ENCODE results near the gene CCP110. TPM values are rescaled to one million over a fixed set of nuclear protein-coding genes. Genes with fewer than 3 reads are reported as not detected.

CCP110 gene
- total RNA-seq, 4 donors from 2014 or later: 6.4 to 13.7 (median 7.4) TPM

GRCh38 chr16:19598805-19599510 is 75.2 kb downstream of the CCP110 start:
- Histone ChIP-seq H3K27ac (no peak overlapping the region), H3K36me3 (peaks cover 0 to 68% (median 0%) of the 10 kb centered on the region in 3 donors), H3K9me3 (no peaks in the 10 kb centered on the region), H3K4me1 (peaks cover 16 to 40% (median 21%) of the 10 kb centered on the region in 3 donors), H3K4me3 (no peak overlapping the region), H3K27me3 (no peaks in the 10 kb centered on the region)
- TF ChIP-seq CTCF (IDR thresholded peaks at IDR 0.05): no peak
- TF ChIP-seq POLR2A (IDR thresholded peaks at IDR 0.05): no peak
- 79 to 88% methylated on average over 5 to 6 of the region's 6 CpGs for whole genome bisulfite sequencing, 2 donors
- no peak for DNase-seq
- intact Hi-C loops (cut with DNase I): no loop called here

- H3K27me3 ChIP-seq: no peaks in the 10 kb centered on the region
- TF ChIP-seq CTCF (IDR thresholded peaks at IDR 0.05) (no peak), POLR2A (IDR thresholded peaks at IDR 0.05) (no peak)
- H3K9me3 ChIP-seq: no peaks in the 10 kb centered on the region
- no peak for DNase-seq
- WGBS, 2 donors: 35 to 50% methylated on average over 5 of the region's 5 CpGs
- peaks cover 12 to 34% (median 16%) of the 10 kb centered on the region in 3 donors for H3K4me1 ChIP-seq
- H3K36me3 ChIP-seq: peaks cover 0 to 68% (median 0%) of the 10 kb centered on the region in 3 donors
- H3K4me3 ChIP-seq: no peak overlapping the region
- intact Hi-C loops (cut with DNase I): loop anchor here (5.0 kb wide), 1 partner anchor 287 kb away; no protein-coding TSS in a partner anchor
- H3K27ac ChIP-seq: peak overlapping the region in 1 of 4 donors; percentile 51
Measured at GRCh38 chr16:19599968-19600716, 76.4 kb downstream of the CCP110 start.

- TF ChIP-seq POLR2A (IDR thresholded peaks at IDR 0.05) (no peak), CTCF (IDR thresholded peaks at IDR 0.05) (peak; percentile 21 to 75 (median 65))
- Histone ChIP-seq H3K9me3 (no peaks in the 10 kb centered on the region), H3K27me3 (no peaks in the 10 kb centered on the region), H3K36me3 (peaks cover 0 to 70% (median 0%) of the 10 kb centered on the region in 3 donors), H3K27ac (peak overlapping the region; percentile 9 to 62 (median 44)), H3K4me3 (no peak overlapping the region), H3K4me1 (peaks cover 5 to 23% (median 9%) of the 10 kb centered on the region in 3 donors)
- DNase-seq: no peak
- intact Hi-C loops (cut with DNase I): loop anchor here (5.0 kb wide), 1 partner anchor 286 kb away; no protein-coding TSS in a partner anchor
- 62% methylated on average over 11 to 13 of the region's 13 CpGs for WGBS, 2 donors
Measured at GRCh38 chr16:19601083-19601976, 77.6 kb downstream of the CCP110 start.

Other genes with a start within 250 kb of the CCP110 start
- gene CLEC19A, start 238.2 kb upstream of the CCP110 start, total RNA-seq: not detected
- gene TMC5, start 106.1 kb upstream of the CCP110 start, total RNA-seq: 1 to 10 TPM in 1 of 4 donors, under 1 TPM in 3; 0.11 to 5.7 (median 0.67) TPM
- 10 to 100 TPM; 36.3 to 66.4 (median 41.2) TPM for gene GDE1, start 1.8 kb upstream of the CCP110 start, total RNA-seq
- gene VPS35L, start 31.8 kb downstream of the CCP110 start, total RNA-seq: 10 to 100 TPM; 20.8 to 32.9 (median 23.9) TPM
- gene KNOP1, start 194.3 kb downstream of the CCP110 start, total RNA-seq: 10 to 100 TPM in 2 of 4 donors, 1 to 10 TPM in 2; 9.0 to 14.3 (median 11.7) TPM
- 1 to 10 TPM; 2.2 to 9.3 (median 6.1) TPM for gene IQCK, start 194.3 kb downstream of the CCP110 start, total RNA-seq